ENCODE measurements around the gene TMEM184B.

GRCh38 chr22:38285018-38285417 lies 12.2 kb upstream of the TMEM184B start:
- TF ChIP-seq CTCF (IDR thresholded peaks at IDR 0.05 in 4 of 5, conservative IDR thresholded peaks at IDR 0.05 in 1 of 5) (no peak), POLR2A (IDR thresholded peaks at IDR 0.05) (no peak)

All from gastrocnemius medialis (tissue), 4 donors.